ENCODE results near the gene MSRB3. TPM values are rescaled to one million over a fixed set of nuclear protein-coding genes. Genes with fewer than 3 reads are reported as not detected.

Gene MSRB3
- total and polyA plus RNA-seq, 2 donors (not counting 1 experiment from before 2014, with no cell fraction given): not detected

- POLR2A ChIA-PET: no interaction called here
- Histone ChIP-seq H4K20me1 (ENCODE audit: control insufficient read depth, insufficient read depth, low read length, poor library complexity, severe bottlenecking) (no peaks in the 10 kb centered on the region), H3K9ac (ENCODE audit: low read length) (no peak overlapping the region), H3K9me3 (ENCODE audit: control extremely low read depth in 1 of 3, control insufficient read depth in 2 of 3, insufficient read depth in 1 of 3, low read length in 2 of 3) (no peaks in the 10 kb centered on the region), H3K79me2 (ENCODE audit: control insufficient read depth, insufficient read depth, low read length) (no peaks in the 10 kb centered on the region), H3K4me1 (ENCODE audit: control insufficient read depth in 2 of 2, insufficient read depth in 2 of 2, low read length in 2 of 2) (no peaks in the 10 kb centered on the region), H3K27ac (ENCODE audit: low read length in 2 of 2) (no peak overlapping the region), H3K4me3 (ENCODE audit: control extremely low read depth in 1 of 5, extremely low read depth in 1 of 5, insufficient read depth in 1 of 5, low read depth in 2 of 5, low read length in 4 of 5) (no peak overlapping the region), H3K4me2 (replicated peaks; ENCODE audit: low read depth, low read length, poor library complexity, severe bottlenecking) (no peak overlapping the region), H3K27me3 (replicated peaks in 1 of 4; ENCODE audit: control extremely low read depth in 1 of 4, control insufficient read depth in 3 of 4, insufficient read depth in 4 of 4, low read length in 3 of 4) (no peaks in the 10 kb centered on the region), H2AFZ (ENCODE audit: insufficient read depth, low read depth, low read length, poor library complexity, severe bottlenecking) (no peak overlapping the region), H3K36me3 (replicated peaks in 1 of 2; ENCODE audit: control extremely low read depth in 1 of 2, control insufficient read depth in 1 of 2, extremely low read depth in 1 of 2, insufficient read depth in 2 of 2, low read length in 1 of 2) (no peaks in the 10 kb centered on the region)
- TF ChIP-seq, protein P1, sequence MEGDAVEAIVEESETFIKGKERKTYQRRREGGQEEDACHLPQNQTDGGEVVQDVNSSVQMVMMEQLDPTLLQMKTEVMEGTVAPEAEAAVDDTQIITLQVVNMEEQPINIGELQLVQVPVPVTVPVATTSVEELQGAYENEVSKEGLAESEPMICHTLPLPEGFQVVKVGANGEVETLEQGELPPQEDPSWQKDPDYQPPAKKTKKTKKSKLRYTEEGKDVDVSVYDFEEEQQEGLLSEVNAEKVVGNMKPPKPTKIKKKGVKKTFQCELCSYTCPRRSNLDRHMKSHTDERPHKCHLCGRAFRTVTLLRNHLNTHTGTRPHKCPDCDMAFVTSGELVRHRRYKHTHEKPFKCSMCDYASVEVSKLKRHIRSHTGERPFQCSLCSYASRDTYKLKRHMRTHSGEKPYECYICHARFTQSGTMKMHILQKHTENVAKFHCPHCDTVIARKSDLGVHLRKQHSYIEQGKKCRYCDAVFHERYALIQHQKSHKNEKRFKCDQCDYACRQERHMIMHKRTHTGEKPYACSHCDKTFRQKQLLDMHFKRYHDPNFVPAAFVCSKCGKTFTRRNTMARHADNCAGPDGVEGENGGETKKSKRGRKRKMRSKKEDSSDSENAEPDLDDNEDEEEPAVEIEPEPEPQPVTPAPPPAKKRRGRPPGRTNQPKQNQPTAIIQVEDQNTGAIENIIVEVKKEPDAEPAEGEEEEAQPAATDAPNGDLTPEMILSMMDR (IDR thresholded peaks at IDR 0.05): no peak
- TF ChIP-seq EZH2 (IDR thresholded peaks at IDR 0.05; ENCODE audit: borderline replicate concordance, insufficient read depth, low read depth, low read length, poor library complexity, severe bottlenecking): no peak
- no peak overlapping the region for H3K27ac Mint-ChIP-seq
- CTCF ChIA-PET: no interaction called here
- DNase-seq (no peak), ATAC-seq (ENCODE audit: low read depth) (no peak)
- H3K4me1 Mint-ChIP-seq: no peaks in the 10 kb centered on the region
- intact Hi-C loops (cut with micrococcal nuclease): no loop called here
- no peak overlapping the region for H3K4me3 Mint-ChIP-seq
- H3K27me3 Mint-ChIP-seq: peaks cover 14% of the 10 kb centered on the region
- WGBS (ENCODE audit: insufficient coverage): 94% methylated on average over 8 of the region's 8 CpGs
- H3K9me3 Mint-ChIP-seq (ENCODE audit: insufficient read depth): no peaks in the 10 kb centered on the region
These were observed 53.0 kb downstream of the MSRB3 start for GRCh38 chr12:65331456-65331855.

DNA sequence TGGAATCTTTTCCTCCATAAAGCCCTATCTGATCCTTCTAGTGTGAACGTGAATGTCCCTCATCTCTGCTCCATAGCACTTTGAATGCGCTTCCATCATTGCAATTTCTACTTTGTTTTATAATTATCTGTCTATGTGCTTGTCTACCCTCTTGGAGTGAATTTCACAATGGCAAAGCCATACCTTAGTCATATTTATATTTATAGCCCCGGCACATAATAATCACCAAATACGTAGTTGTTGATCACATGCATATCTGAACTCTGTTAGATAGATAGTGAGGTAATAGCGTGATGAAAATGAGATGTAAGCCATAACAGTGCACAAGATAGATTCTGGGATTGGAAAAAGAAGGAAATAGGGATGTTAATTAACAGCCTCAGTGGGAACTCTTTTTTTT is 55.2 kb downstream of the MSRB3 start:
- intact Hi-C loops (cut with micrococcal nuclease): no loop called here
- Histone ChIP-seq H3K9ac (ENCODE audit: low read length) (no peak overlapping the region), H3K36me3 (replicated peaks in 1 of 2; ENCODE audit: control extremely low read depth in 1 of 2, control insufficient read depth in 1 of 2, extremely low read depth in 1 of 2, insufficient read depth in 2 of 2, low read length in 1 of 2) (no peaks in the 10 kb centered on the region), H3K79me2 (ENCODE audit: control insufficient read depth, insufficient read depth, low read length) (no peaks in the 10 kb centered on the region), H3K27me3 (replicated peaks in 1 of 4; ENCODE audit: control extremely low read depth in 1 of 4, control insufficient read depth in 3 of 4, insufficient read depth in 4 of 4, low read length in 3 of 4) (no peaks in the 10 kb centered on the region), H3K27ac (ENCODE audit: low read length in 2 of 2) (no peak overlapping the region), H3K9me3 (ENCODE audit: control extremely low read depth in 1 of 3, control insufficient read depth in 2 of 3, insufficient read depth in 1 of 3, low read length in 2 of 3) (no peaks in the 10 kb centered on the region), H3K4me3 (ENCODE audit: control extremely low read depth in 1 of 5, extremely low read depth in 1 of 5, insufficient read depth in 1 of 5, low read depth in 2 of 5, low read length in 4 of 5) (no peak overlapping the region), H3K4me2 (replicated peaks; ENCODE audit: low read depth, low read length, poor library complexity, severe bottlenecking) (no peak overlapping the region), H2AFZ (ENCODE audit: insufficient read depth, low read depth, low read length, poor library complexity, severe bottlenecking) (no peak overlapping the region), H3K4me1 (ENCODE audit: control insufficient read depth in 2 of 2, insufficient read depth in 2 of 2, low read length in 2 of 2) (no peaks in the 10 kb centered on the region), H4K20me1 (ENCODE audit: control insufficient read depth, insufficient read depth, low read length, poor library complexity, severe bottlenecking) (no peaks in the 10 kb centered on the region)
- TF ChIP-seq EZH2 (IDR thresholded peaks at IDR 0.05; ENCODE audit: borderline replicate concordance, insufficient read depth, low read depth, low read length, poor library complexity, severe bottlenecking): no peak
- TF ChIP-seq, protein P1 (IDR thresholded peaks at IDR 0.05): no peak
- POLR2A ChIA-PET: no interaction called here
- CTCF ChIA-PET: no interaction called here
- H3K4me1 Mint-ChIP-seq: no peaks in the 10 kb centered on the region
- DNase-seq: no peak
- H3K27ac Mint-ChIP-seq: no peak overlapping the region
- H3K4me3 Mint-ChIP-seq: no peak overlapping the region
- H3K27me3 Mint-ChIP-seq: peaks cover 11% of the 10 kb centered on the region
- H3K9me3 Mint-ChIP-seq (ENCODE audit: insufficient read depth): no peaks in the 10 kb centered on the region
- no CpG with 5 or more reads among the region's 5 CpGs for WGBS (ENCODE audit: insufficient coverage)
- ATAC-seq (ENCODE audit: low read depth): no peak

Data from B cell (primary cell).